ENCODE data around the gene MRPS12.
A peak's percentile ranks its signal among the peaks of the same experiment; 100 is the strongest.

Gene MRPS12

DNA sequence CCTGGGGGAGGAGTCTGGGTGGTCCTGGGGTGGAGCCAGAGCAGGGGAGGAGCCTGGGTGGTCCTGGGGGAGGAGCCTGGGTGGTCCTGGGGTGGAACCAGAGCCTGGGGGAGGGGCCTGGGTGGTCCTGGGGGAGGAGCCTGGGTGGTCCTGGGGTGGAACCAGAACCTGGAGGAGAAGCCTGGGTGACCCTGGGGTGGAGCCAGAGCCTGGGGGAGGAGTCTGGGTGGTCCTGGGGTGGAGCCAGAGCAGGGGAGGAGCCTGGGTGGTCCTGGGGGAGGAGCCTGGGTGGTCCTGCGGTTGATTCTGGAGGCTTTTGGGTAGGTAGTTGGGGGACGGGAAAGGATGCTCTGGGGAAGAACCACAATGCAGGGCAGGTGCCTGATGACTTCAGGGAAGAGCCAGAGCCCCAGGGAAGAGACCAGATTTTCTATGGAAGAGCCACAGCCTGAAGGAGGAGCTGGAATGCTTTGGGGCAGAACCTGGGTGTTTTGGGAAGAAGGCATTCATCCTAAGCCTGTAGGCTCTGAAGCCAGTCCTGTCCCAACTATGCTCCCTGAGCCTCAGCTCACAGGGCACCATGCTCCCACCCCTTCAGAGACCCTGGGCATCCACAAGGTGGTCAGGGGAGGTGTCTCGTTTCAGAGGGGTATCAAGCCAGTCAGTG, 15.0 kb downstream of the MRPS12 start:
- no peak overlapping the region for H3K18ac ChIP-seq (ENCODE audit: low read length)
- peaks cover 2 to 3% of the 10 kb centered on the region in 2 donors for H3K4me1 ChIP-seq (ENCODE audit: control insufficient read depth in 2 of 2, insufficient read depth in 1 of 2, low read depth in 1 of 2, low read length in 2 of 2)
- no peak overlapping the region for H2BK12ac ChIP-seq (ENCODE audit: low read length)
- H3K4ac ChIP-seq (ENCODE audit: low read length) = no peak overlapping the region
- H3K9ac ChIP-seq (ENCODE audit: low read depth, low read length, poor library complexity) = no peak overlapping the region
- WGBS, 2 donors (ENCODE audit: extremely low coverage in 2 of 2, insufficient read length in 2 of 2, insufficient replicate concordance in 1 of 2) = no CpG with 5 or more reads among the region's 3 CpGs
- H3K36me3 ChIP-seq (replicated peaks in 1 of 2; ENCODE audit: control insufficient read depth in 2 of 2, insufficient read depth in 2 of 2, low read length in 2 of 2) = peaks cover 0 to 6% of the 10 kb centered on the region in 2 donors
- H3K4me2 ChIP-seq (ENCODE audit: insufficient read depth, low read length, poor library complexity, severe bottlenecking) = no peak overlapping the region
- no peak overlapping the region for H3K14ac ChIP-seq (ENCODE audit: low read length)
- H3K27ac ChIP-seq (replicated peaks; ENCODE audit: low read length) = no peak overlapping the region
- peaks cover 0 to 6% (median 0%) of the 10 kb centered on the region in 3 experiments for H3K27me3 ChIP-seq (ENCODE audit: control insufficient read depth in 3 of 3, insufficient read depth in 3 of 3, low read depth in 1 of 3, low read length in 3 of 3)
- H2BK120ac ChIP-seq (ENCODE audit: low read depth, low read length) = no peak overlapping the region
- H2AFZ ChIP-seq (ENCODE audit: low read length) = no peak overlapping the region
- H2BK15ac ChIP-seq (ENCODE audit: low read length) = no peak overlapping the region
- no peak for DNase-seq (ENCODE audit: low spot score)
- H4K8ac ChIP-seq (ENCODE audit: low read depth, low read length) = no peak overlapping the region
- no peak overlapping the region for H4K91ac ChIP-seq (ENCODE audit: low read depth, low read length, poor library complexity)
- H3K23ac ChIP-seq (ENCODE audit: low read depth, low read length, poor library complexity) = no peak overlapping the region
- no peak overlapping the region for H2AK5ac ChIP-seq (ENCODE audit: low read depth, low read length)
- H3K9me3 ChIP-seq (replicated peaks in 1 of 2; ENCODE audit: control insufficient read depth in 2 of 2, insufficient read depth in 1 of 2, low read depth in 1 of 2, low read length in 2 of 2) = no peaks in the 10 kb centered on the region
- H2BK5ac ChIP-seq (ENCODE audit: low read length) = no peak overlapping the region
- no peak overlapping the region for H3K4me3 ChIP-seq (ENCODE audit: low read length in 2 of 2)
- H3K79me1 ChIP-seq (ENCODE audit: low read depth, low read length) = peaks cover 4% of the 10 kb centered on the region

DNA sequence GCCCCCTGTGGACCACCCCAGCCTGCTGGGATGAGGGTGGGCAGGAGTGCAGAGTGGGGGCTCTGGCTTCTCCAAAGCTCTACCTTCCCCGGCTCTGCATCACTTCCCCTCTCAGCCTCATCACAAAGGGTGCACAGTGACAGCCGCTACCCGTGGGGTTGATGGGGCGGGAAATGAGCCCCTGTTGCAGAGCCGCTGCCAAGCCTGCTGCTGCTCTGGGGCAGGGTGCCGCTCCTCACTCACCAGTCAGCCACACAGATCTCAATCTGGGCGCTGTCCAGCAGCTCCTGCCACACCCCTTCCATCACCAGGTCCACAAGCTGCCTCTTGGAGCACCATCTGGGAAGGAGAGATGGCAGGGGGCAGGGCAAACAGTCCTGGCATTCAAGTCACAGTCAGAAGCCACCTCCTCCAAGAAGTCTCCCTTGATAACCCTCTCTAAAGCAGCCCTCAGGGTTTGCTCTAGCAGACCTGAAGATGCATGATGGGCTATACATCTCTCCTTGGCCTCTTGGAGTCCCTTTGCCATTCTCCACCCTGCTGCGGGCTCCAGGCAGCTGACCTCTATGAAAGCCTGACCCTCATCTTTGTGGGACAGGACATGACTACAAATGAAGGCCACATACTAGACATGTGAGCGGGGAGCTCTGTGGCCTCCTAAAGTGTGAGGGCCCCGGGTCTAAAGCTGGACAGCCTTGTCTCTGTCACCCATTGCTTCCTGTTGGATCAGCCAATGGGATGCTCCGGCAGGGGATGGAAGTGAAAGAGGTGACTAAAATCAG, 15.7 kb downstream of the MRPS12 start:
- Histone ChIP-seq H2AFZ (ENCODE audit: low read length) (no peak overlapping the region), H3K14ac (ENCODE audit: low read length) (no peak overlapping the region), H3K27me3 (ENCODE audit: control insufficient read depth in 3 of 3, insufficient read depth in 3 of 3, low read depth in 1 of 3, low read length in 3 of 3) (peaks cover 0 to 6% (median 0%) of the 10 kb centered on the region in 3 experiments), H3K9me3 (replicated peaks in 1 of 2; ENCODE audit: control insufficient read depth in 2 of 2, insufficient read depth in 1 of 2, low read depth in 1 of 2, low read length in 2 of 2) (no peaks in the 10 kb centered on the region), H3K36me3 (replicated peaks in 1 of 2; ENCODE audit: control insufficient read depth in 2 of 2, insufficient read depth in 2 of 2, low read length in 2 of 2) (peaks cover 0 to 6% of the 10 kb centered on the region in 2 donors), H2BK15ac (ENCODE audit: low read length) (no peak overlapping the region), H3K4ac (ENCODE audit: low read length) (no peak overlapping the region), H4K8ac (ENCODE audit: low read depth, low read length) (no peak overlapping the region), H2BK120ac (ENCODE audit: low read depth, low read length) (no peak overlapping the region), H3K9ac (ENCODE audit: low read depth, low read length, poor library complexity) (no peak overlapping the region), H3K4me2 (ENCODE audit: insufficient read depth, low read length, poor library complexity, severe bottlenecking) (no peak overlapping the region), H3K4me1 (ENCODE audit: control insufficient read depth in 2 of 2, insufficient read depth in 1 of 2, low read depth in 1 of 2, low read length in 2 of 2) (peaks cover 2 to 3% of the 10 kb centered on the region in 2 donors), H2AK5ac (ENCODE audit: low read depth, low read length) (no peak overlapping the region), H2BK5ac (ENCODE audit: low read length) (no peak overlapping the region), H3K23ac (ENCODE audit: low read depth, low read length, poor library complexity) (no peak overlapping the region), H3K4me3 (ENCODE audit: low read length in 2 of 2) (no peak overlapping the region), H3K18ac (ENCODE audit: low read length) (no peak overlapping the region), H4K91ac (ENCODE audit: low read depth, low read length, poor library complexity) (no peak overlapping the region), H3K79me1 (ENCODE audit: low read depth, low read length) (peaks cover 4% of the 10 kb centered on the region), H2BK12ac (ENCODE audit: low read length) (no peak overlapping the region), H3K27ac (replicated peaks; ENCODE audit: low read length) (no peak overlapping the region)
- DNase-seq (ENCODE audit: low spot score) = no peak
- WGBS, 2 donors (ENCODE audit: extremely low coverage in 2 of 2, insufficient read length in 2 of 2, insufficient replicate concordance in 1 of 2) = no CpG with 5 or more reads among the region's 11 CpGs

DNA sequence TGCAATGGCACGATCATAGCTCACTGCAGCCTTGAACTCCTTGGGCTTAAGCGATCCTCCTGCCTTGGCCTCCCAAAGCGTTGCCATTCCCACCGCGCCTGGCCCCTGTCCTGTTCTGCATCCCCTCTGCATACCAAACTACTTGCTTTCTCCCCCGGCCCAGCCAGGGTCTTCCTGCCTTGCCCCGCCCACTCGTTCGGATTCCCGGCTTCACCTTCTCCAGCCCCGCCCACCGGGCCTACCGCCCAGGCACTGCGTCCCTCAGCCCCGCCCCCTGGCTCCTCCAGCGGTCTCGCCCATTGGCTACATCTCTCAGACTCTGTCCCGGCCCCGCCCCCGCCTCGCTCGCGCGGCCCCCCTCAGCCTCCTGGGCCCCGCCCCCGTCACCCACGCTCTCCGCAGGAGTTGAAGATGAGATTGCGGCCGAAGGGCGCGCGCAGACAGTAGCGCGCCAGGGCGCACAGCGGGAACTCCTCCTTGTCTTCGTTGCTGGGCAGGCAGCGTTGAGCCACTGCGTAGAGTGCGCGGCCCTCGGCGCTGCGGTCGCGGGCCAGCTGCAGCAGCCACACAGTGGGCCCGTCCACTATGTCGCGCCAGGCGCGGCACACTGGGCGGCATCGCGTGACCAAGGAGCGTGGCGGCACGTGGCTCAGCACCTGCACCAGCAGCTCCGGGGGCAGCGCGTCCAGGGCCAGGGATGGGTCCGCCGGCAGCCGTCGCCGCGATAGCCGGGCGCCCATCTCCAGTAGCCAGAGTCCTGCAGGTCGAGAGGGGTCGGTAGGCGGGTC, 19.0 kb downstream of the MRPS12 start:
- peak; percentile 80 for DNase-seq (ENCODE audit: low spot score)
- Histone ChIP-seq H3K4ac (ENCODE audit: low read length) (peak overlapping the region; percentile 23), H3K4me3 (ENCODE audit: low read length in 2 of 2) (peak overlapping the region; percentile 51 to 77)

More for the DNA sequence above, 19.0 kb downstream of the MRPS12 start:
- Histone ChIP-seq H3K9me3 (replicated peaks in 1 of 2; ENCODE audit: control insufficient read depth in 2 of 2, insufficient read depth in 1 of 2, low read depth in 1 of 2, low read length in 2 of 2) (no peaks in the 10 kb centered on the region), H2AFZ (ENCODE audit: low read length) (peak overlapping the region; percentile 93), H3K27ac (replicated peaks; ENCODE audit: low read length) (no peak overlapping the region), H3K79me1 (ENCODE audit: low read depth, low read length) (peaks cover 3% of the 10 kb centered on the region), H3K23ac (ENCODE audit: low read depth, low read length, poor library complexity) (peak overlapping the region; percentile 97), H4K91ac (ENCODE audit: low read depth, low read length, poor library complexity) (no peak overlapping the region), H3K27me3 (ENCODE audit: control insufficient read depth in 3 of 3, insufficient read depth in 3 of 3, low read depth in 1 of 3, low read length in 3 of 3) (peaks cover 0 to 6% (median 0%) of the 10 kb centered on the region in 3 experiments), H2BK15ac (ENCODE audit: low read length) (peak overlapping the region; percentile 58), H2BK12ac (ENCODE audit: low read length) (peak overlapping the region; percentile 41), H3K4me1 (ENCODE audit: control insufficient read depth in 2 of 2, insufficient read depth in 1 of 2, low read depth in 1 of 2, low read length in 2 of 2) (peaks cover 2 to 3% of the 10 kb centered on the region in 2 donors), H3K14ac (ENCODE audit: low read length) (peak overlapping the region; percentile 71), H4K8ac (ENCODE audit: low read depth, low read length) (no peak overlapping the region), H2BK120ac (ENCODE audit: low read depth, low read length) (no peak overlapping the region), H3K4me2 (ENCODE audit: insufficient read depth, low read length, poor library complexity, severe bottlenecking) (peak overlapping the region; percentile 73), H2AK5ac (ENCODE audit: low read depth, low read length) (peak overlapping the region; percentile 88), H3K36me3 (replicated peaks in 1 of 2; ENCODE audit: control insufficient read depth in 2 of 2, insufficient read depth in 2 of 2, low read length in 2 of 2) (peaks cover 0 to 3% of the 10 kb centered on the region in 2 donors), H2BK5ac (ENCODE audit: low read length) (no peak overlapping the region), H3K18ac (ENCODE audit: low read length) (peak overlapping the region; percentile 94), H3K9ac (ENCODE audit: low read depth, low read length, poor library complexity) (peak overlapping the region; percentile 91)
- WGBS, 2 donors (ENCODE audit: extremely low coverage in 2 of 2, insufficient read length in 2 of 2, insufficient replicate concordance in 1 of 2) = no CpG with 5 or more reads among the region's 72 CpGs
